ENCODE results near the gene LRCH1.

GRCh38 chr13:46659413-46660065 is 106.6 kb downstream of the LRCH1 start:
- TF ChIP-seq POLR2A (IDR thresholded peaks at IDR 0.05; ENCODE audit: low read depth, low read length) (no peak), CTCF (IDR thresholded peaks at IDR 0.05 in 2 of 3, conservative IDR thresholded peaks at IDR 0.05 in 1 of 3; ENCODE audit: control insufficient read depth in 2 of 3, extremely low read depth in 1 of 3, insufficient read depth in 1 of 3, low read depth in 3 of 3, low read length in 3 of 3) (no peak), ZBTB40 (IDR thresholded peaks at IDR 0.05; ENCODE audit: borderline replicate concordance) (no peak), RCOR1 (conservative IDR thresholded peaks at IDR 0.05; ENCODE audit: low read depth, low read length) (no peak), NRF1 (conservative IDR thresholded peaks at IDR 0.05; ENCODE audit: low read depth, low read length) (no peak), USF2 (IDR thresholded peaks at IDR 0.05; ENCODE audit: borderline replicate concordance, low read depth, low read length) (no peak), MAX (IDR thresholded peaks at IDR 0.05; ENCODE audit: low read depth, low read length) (no peak), RBBP5 (conservative IDR thresholded peaks at IDR 0.05) (no peak), SREBF2 (IDR thresholded peaks at IDR 0.05; ENCODE audit: low read length) (no peak), BACH1 (IDR thresholded peaks at IDR 0.05; ENCODE audit: borderline replicate concordance) (no peak)

All from GM12878 (cell line).